Neural progenitor cell (in vitro differentiated cells): ENCODE results near the gene C14orf93. TPM values are rescaled to one million over a fixed set of nuclear protein-coding genes. Genes with fewer than 3 reads are reported as not detected.

Source experiments
- DNase-seq: peaks from one replicate; pipeline ENCODE4 v3.0.0-alpha.2; 2016; ENCODE audit warnings: low spot score
- H2AFZ ChIP-seq: fragments of 200-600 bp; sonication (generic); replicated peaks from 2 replicates; pipeline ENCODE4 v1.6.1; 2016; ENCODE audit warnings: antibody characterized with exemption
- H3F3A ChIP-seq: fragments of 200-600 bp; sonication (generic); 2 replicates; pipeline ENCODE4 v1.6.1; 2016; ENCODE audit warnings: antibody characterized with exemption, low read depth
- H3K27ac ChIP-seq: fragments of 200-600 bp; sonication (generic); 2 replicates; pipeline ENCODE4 v1.5.1; 2016; ENCODE audit warnings: mild to moderate bottlenecking
- H3K27me3 ChIP-seq: fragments of 200-600 bp; sonication (generic); 2 replicates; pipeline ENCODE4 v1.6.1; 2016; ENCODE audit warnings: mild to moderate bottlenecking, moderate library complexity
- H3K36me3 ChIP-seq: fragments of 200-600 bp; sonication (generic); 2 replicates; pipeline ENCODE4 v1.5.1; 2016
- H3K4me1 ChIP-seq: fragments of 200-600 bp; sonication (generic); 2 replicates; pipeline ENCODE4 v1.6.1; 2016; ENCODE audit warnings: mixed run types
- H3K4me2 ChIP-seq: fragments of 200-600 bp; sonication (generic); 2 replicates; pipeline ENCODE4 v1.6.1; 2016
- H3K4me3 ChIP-seq: fragments of 200-600 bp; sonication (generic); 2 replicates; pipeline ENCODE4 v1.5.1; 2016
- H3K79me2 ChIP-seq: fragments of 200-600 bp; sonication (generic); 2 replicates; pipeline ENCODE4 v1.6.1; 2016; ENCODE audit warnings: low read depth
- H3K9ac ChIP-seq: fragments of 200-600 bp; sonication (generic); 2 replicates; pipeline ENCODE4 v1.6.1; 2016
- H3K9me3 ChIP-seq: fragments of 200-600 bp; sonication (generic); 2 replicates; pipeline ENCODE4 v1.5.1; 2016; ENCODE audit warnings: low read depth
- H4K20me1 ChIP-seq: fragments of 200-600 bp; sonication (generic); 2 replicates; pipeline ENCODE4 v1.6.1; 2016; ENCODE audit warnings: low read depth
- H3K27ac Mint-ChIP-seq: 3 replicates; pipeline ENCODE4 v1.8.0; 2021; ENCODE audit warnings: mixed read lengths
- H3K27me3 Mint-ChIP-seq: 2 replicates; pipeline ENCODE4 v1.8.0; 2022; ENCODE audit warnings: low read depth, mild to moderate bottlenecking, inconsistent platforms, moderate library complexity, mixed read lengths; ENCODE audit not compliant: insufficient read depth
- H3K36me3 Mint-ChIP-seq: 3 replicates; pipeline ENCODE4 v1.8.0; 2021; ENCODE audit warnings: mixed read lengths
- H3K4me1 Mint-ChIP-seq: 3 replicates; pipeline ENCODE4 v1.8.0; 2021; ENCODE audit warnings: mixed read lengths
- H3K4me3 Mint-ChIP-seq: 3 replicates; pipeline ENCODE4 v1.8.0; 2021; ENCODE audit warnings: mild to moderate bottlenecking, moderate library complexity, mixed read lengths
- H3K9me3 Mint-ChIP-seq: 3 replicates; pipeline ENCODE4 v1.8.0; 2020; ENCODE audit warnings: mixed read lengths
- CTCF ChIP-seq: fragments of 200-600 bp; sonication (generic); IDR thresholded peaks from 2 replicates; pipeline ENCODE4 v1.5.1; 2017; ENCODE audit warnings: antibody characterized with exemption, mild to moderate bottlenecking
- EZH2 ChIP-seq: fragments of 200-600 bp; sonication (generic); IDR thresholded peaks from 2 replicates; pipeline ENCODE4 v1.6.1; 2017; ENCODE audit warnings: antibody characterized with exemption, mild to moderate bottlenecking, moderate library complexity
- EZH2phosphoT487 ChIP-seq: fragments of 200-600 bp; sonication (generic); IDR thresholded peaks from 2 replicates; pipeline ENCODE4 v1.6.1; 2017; ENCODE audit warnings: antibody characterized with exemption
- total RNA-seq: library from RNA; depleted of rRNA; stranded (reverse); fragments of >200 nt; gene quantifications from 2 replicates; pipeline ENCODE4 v1.2.3, GENCODE V29; 2015; ENCODE audit warnings: low replicate concordance

The C14orf93 gene
- total RNA-seq, 1 donor from 2014 or later: 8.2 TPM

GRCh38 chr14:23057757-23058653, 48.1 kb upstream of the C14orf93 start:
- Histone ChIP-seq H3K27ac (peak overlapping the region; percentile 81), H3K27me3 (no peaks in the 10 kb centered on the region), H3K36me3 (peaks cover 14% of the 10 kb centered on the region), H3K4me2 (peak overlapping the region; percentile 94), H2AFZ (no peak overlapping the region), H3K4me1 (peaks cover 5% of the 10 kb centered on the region), H4K20me1 (peaks cover 60% of the 10 kb centered on the region), H3F3A (peaks cover 52% of the 10 kb centered on the region), H3K9me3 (no peaks in the 10 kb centered on the region), H3K4me3 (peak overlapping the region; percentile 92), H3K9ac (no peak overlapping the region), H3K79me2 (peaks cover 17% of the 10 kb centered on the region)
- peaks cover 22% of the 10 kb centered on the region for H3K36me3 Mint-ChIP-seq
- H3K9me3 Mint-ChIP-seq: no peaks in the 10 kb centered on the region
- peaks cover 22% of the 10 kb centered on the region for H3K4me1 Mint-ChIP-seq
- DNase-seq: peak; percentile 95
- H3K27ac Mint-ChIP-seq: no peak overlapping the region
- H3K27me3 Mint-ChIP-seq: peaks cover 6% of the 10 kb centered on the region
- H3K4me3 Mint-ChIP-seq: peak overlapping the region; percentile 92
- TF ChIP-seq CTCF (peak; percentile 87), EZH2 (no peak)

- Histone ChIP-seq H3K4me2 (peak within 1 kb of the TSS; percentile 94), H3K36me3 (peaks cover 5% of the 10 kb centered on the region), H3K27ac (peak within 1 kb of the TSS; percentile 81), H3K4me3 (peak within 1 kb of the TSS; percentile 92), H2AFZ (peak within 1 kb of the TSS; percentile 63), H3K4me1 (peaks cover 5% of the 10 kb centered on the region), H4K20me1 (peaks cover 52% of the 10 kb centered on the region), H3K27me3 (no peaks in the 10 kb centered on the region), H3F3A (peaks cover 43% of the 10 kb centered on the region), H3K79me2 (peaks cover 10% of the 10 kb centered on the region), H3K9me3 (no peaks in the 10 kb centered on the region), H3K9ac (no peak within 1 kb of the TSS)
- peaks cover 20% of the 10 kb centered on the region for H3K36me3 Mint-ChIP-seq
- H3K4me1 Mint-ChIP-seq: peaks cover 24% of the 10 kb centered on the region
- H3K27me3 Mint-ChIP-seq: peaks cover 8% of the 10 kb centered on the region
- TF ChIP-seq CTCF (no peak), EZH2phosphoT487 (no peak), EZH2 (no peak)
- peak; percentile 94 for DNase-seq
- H3K9me3 Mint-ChIP-seq: no peaks in the 10 kb centered on the region
- peak within 1 kb of the TSS; percentile 92 for H3K4me3 Mint-ChIP-seq
- peak within 1 kb of the TSS; percentile 64 for H3K27ac Mint-ChIP-seq
Observed at GRCh38 chr14:23056956-23057756, 47.2 kb upstream of the C14orf93 start, which contains the start of gene CDH24. TSS of gene CDH24 (minus strand) at chr14:23057520. CDS start at chr14:23055733, 1,787 bp downstream.

GRCh38 chr14:23056145-23056955, 46.4 kb upstream of the C14orf93 start:
- Mint-ChIP-seq H3K4me3 (peak overlapping the region; percentile 89), H3K4me1 (peaks cover 24% of the 10 kb centered on the region), H3K9me3 (no peaks in the 10 kb centered on the region), H3K27me3 (peaks cover 8% of the 10 kb centered on the region), H3K27ac (peak overlapping the region; percentile 46), H3K36me3 (peaks cover 18% of the 10 kb centered on the region)
- peak overlapping the region; percentile 94 for H3K4me2 ChIP-seq
- H3K79me2 ChIP-seq: peaks cover 7% of the 10 kb centered on the region
- H4K20me1 ChIP-seq: peaks cover 48% of the 10 kb centered on the region
- TF ChIP-seq EZH2 (no peak), EZH2phosphoT487 (no peak), CTCF (peak; percentile 87)
- no peak overlapping the region for H3K9ac ChIP-seq
- peak overlapping the region; percentile 63 for H2AFZ ChIP-seq
- peaks cover 38% of the 10 kb centered on the region for H3F3A ChIP-seq
- H3K36me3 ChIP-seq: peaks cover 3% of the 10 kb centered on the region
- H3K27me3 ChIP-seq: no peaks in the 10 kb centered on the region
- peak overlapping the region; percentile 92 for H3K4me3 ChIP-seq
- peaks cover 5% of the 10 kb centered on the region for H3K4me1 ChIP-seq
- no peak overlapping the region for H3K27ac ChIP-seq
- H3K9me3 ChIP-seq: no peaks in the 10 kb centered on the region
- DNase-seq: peak; percentile 87
